Measurements from ENCODE around the gene LARP6.
"Not testable (repeated sequence)": the region's sequence is repeated elsewhere in the genome, so short reads cannot be mapped to it uniquely, and the experiment has no call there.

LARP6 gene

DNA sequence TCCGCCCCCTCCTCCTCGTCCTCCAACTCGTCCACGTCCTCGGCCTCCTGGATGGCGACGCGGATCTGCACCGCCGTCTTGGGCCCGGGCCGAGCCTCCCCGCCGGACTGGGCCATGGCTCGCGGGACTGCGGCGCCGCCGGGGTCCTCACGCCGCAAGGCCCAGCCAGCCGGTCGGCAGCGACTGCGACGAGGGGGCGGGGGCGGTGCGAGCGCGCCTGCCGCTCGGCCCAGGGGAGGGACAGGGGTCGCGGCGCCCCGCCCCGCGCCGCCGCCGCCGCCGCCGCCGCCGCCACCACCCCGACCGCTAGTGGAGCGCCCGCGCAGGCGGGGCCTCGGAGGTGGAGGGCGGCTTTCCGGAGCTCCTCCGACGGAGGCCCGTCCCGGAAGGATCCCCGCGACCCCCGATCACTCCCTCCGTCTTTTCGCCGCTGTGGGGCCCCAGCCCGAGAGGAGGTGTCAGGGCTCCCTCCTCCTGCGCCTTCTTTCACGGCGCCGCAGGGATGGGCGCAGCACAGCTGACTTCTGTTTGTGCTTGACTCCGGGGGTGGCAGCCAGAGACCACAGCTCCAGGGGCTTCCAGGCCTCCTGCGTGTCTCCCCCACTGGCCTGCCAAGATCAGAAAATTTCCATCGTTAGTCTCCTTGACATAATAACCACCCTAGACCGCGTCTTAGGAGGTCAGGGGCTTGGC is at the start of gene LARP6:
Gene LARP6, minus strand, starts transcription at position 185 of the 693 bp plus-strand sequence. Its CDS starts 69 bp downstream, at position 116.
- DNase-seq (ENCODE audit: low read depth, low spot score): no peak

DNA sequence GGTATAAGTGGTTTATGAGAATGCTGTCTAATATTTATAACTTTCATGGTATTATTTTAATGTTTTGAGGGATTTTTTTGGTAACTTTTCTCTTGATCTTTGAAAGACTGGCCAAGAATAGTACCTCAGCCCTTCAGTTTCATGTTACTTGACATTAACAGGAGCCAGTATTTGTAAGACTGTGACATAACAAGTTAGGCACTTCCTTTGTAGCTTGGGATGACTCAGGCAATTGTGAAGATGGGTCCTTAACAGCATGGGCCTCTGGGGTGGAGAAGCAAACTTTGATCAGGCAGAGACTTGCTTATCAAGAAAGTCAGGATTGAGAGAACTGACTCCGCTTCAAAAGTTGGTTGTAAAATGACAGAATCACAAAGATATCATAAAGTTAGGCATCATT is 48.1 kb upstream of the LARP6 start:
- DNase-seq (ENCODE audit: low read depth, low spot score): no peak

DNA sequence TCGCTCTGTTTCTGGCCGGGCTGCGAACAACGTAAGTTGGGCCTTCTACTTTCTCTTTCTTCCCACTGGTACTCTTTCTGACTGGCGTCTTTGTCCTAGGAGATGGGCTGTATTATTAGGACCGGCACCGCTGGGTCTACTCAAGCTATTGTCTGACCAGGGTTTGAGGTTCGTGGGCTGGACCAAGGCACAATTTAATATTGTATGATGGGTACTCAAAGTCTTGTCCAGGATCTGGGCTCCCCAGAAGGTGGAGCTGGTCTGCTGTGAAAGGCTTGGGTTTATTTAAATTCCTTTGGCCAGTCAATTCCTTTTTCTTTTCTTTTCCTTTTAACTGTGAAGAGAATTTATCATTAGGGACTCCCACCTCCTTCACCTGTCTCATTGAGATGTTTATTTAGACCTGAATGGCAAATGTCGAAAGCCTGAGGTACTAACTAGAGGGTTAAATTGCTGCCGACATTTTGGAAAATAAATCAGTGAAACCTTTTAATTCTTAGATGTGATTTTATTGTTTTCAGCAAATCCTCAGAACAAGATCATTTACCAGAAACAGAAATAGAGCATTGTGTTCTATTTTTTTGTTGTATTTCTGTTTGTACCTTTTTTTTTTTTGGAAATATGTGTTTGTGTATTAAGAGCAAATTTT is 39.1 kb upstream of the LARP6 start:
- no peak for DNase-seq (ENCODE audit: low read depth, low spot score)

DNA sequence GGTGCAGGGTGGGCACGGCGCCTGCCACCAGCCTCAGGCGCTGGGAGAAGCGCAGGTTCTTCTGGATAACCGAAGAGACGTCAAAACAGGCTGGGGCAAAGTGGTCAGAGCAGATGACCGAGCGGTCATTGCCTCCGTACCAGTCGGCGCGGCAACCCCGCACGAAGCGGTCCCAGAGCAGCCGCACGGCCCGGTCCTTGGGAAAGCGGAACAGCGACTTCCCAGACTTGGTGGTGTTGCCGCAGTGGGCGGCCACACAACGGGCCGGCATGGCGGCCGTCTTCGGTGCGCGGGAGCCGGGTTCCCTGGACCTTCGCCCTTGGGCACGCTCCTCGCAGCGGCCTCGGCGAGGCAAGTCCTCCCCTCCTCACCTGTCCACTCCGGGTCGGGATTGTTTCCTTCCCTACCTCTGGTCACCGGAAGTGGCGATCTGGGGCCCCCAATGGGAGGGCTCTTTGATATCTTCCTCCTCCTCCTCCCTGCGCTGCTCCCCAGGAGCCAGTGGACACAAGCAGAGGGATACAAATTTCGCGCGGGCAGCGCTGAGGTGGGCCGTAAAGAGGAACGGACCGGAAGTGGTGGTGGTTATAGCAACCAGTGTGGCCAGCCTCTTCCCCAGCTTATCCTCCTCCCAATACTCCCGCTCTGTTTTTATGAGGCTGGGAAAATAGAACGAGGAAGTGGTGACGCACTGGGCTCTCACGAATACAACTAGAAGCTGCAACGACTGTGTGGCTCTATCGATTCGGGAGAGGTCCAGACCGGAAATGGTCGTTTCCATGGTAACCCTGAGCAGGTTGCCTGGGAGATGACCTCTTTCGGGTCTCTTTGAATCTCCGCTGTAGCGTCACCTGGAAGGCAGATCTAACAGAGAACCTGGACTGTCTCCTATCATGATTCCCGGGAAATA is 38.3 kb upstream of the LARP6 start, which contains the start of the genes LRRC49 and THAP10:
Gene LRRC49, plus strand, starts transcription at position 825 of the 910 bp plus-strand sequence. Its CDS starts 69 bp downstream, at position 894.
Gene THAP10, minus strand, starts transcription at position 432 of the 910 bp plus-strand sequence. Its CDS starts 161 bp downstream, at position 271.
- DNase-seq (ENCODE audit: low read depth, low spot score): peak; percentile 84

DNA sequence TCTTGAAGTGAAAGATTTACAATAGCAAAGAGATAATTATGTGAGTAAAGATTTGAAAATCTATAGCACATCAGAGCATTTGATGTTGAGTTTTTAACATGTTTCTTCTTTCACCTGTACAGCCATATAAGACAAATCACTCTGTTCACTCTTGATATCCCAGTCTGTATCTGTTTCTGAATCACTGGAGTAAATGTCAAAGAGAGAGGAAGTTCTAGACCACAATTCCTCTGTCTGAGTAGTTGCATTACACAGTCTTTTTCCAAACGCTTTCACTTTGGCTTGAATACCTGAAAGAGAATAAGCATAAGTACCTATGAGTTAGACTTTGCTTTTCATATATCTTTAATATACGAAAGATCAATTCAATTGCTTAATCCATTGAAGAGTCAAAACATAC is 28.4 kb upstream of the LARP6 start:
- no peak for DNase-seq (ENCODE audit: low read depth, low spot score)

DNA sequence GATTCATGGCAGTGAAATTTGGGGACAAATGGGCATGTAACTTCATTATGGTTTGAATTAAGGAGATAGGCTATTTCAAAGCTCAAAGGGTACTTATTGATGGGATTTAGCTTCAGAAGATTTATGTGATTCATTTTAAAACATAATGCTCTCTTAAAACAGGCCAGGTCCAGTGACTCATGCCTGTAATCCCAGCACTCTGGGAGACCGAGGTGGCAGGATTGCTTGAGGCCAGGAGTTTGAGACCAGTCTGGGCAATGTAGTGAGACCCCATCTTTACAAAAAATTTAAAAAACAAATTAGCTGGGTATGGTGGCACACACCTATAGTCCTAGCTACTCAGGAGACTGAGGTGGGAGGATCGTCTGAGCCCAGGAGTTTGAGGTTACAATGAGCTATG is 26.8 kb upstream of the LARP6 start:
- DNase-seq (ENCODE audit: low read depth, low spot score): no peak

DNA sequence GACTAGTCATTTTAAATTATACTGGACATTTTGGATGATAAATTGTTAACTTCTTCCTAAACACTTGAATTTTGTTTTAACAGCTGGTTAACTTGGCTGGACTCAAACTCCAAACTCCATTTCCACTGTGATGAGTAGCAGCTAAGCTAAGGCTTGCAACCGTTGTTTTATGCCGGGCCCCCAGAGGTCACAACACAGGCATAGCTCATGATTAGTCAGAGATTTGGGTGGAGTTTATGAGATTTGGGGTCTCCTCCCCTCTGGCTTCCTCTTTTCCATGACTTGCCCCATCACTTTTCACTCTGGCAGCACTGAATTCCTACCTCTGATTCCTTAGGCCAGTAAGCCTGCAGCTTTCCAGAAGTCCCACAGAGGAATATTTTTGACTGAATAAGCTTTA is 25.4 kb upstream of the LARP6 start:
- DNase-seq (ENCODE audit: low read depth, low spot score): no peak

DNA sequence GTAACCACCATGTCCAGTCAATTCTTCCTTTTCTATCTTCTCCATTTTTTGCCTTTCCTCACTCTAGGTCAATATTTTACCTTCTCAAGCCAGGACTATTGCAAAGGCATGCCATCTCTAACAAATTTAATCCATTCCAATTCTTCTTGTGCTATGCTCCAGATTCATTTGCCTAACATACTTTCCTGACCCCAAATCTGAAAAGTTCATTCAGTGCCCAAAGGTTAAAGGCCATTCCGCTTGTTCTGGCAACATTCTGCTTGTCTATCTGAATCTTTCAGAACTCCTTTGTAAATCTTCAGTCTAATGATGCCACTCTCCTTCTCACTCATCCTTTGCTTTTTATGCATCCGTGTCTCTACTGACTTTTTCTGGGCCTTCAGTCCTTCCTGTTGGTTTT is 22.7 kb upstream of the LARP6 start:
- DNase-seq (ENCODE audit: low read depth, low spot score): no peak

DNA sequence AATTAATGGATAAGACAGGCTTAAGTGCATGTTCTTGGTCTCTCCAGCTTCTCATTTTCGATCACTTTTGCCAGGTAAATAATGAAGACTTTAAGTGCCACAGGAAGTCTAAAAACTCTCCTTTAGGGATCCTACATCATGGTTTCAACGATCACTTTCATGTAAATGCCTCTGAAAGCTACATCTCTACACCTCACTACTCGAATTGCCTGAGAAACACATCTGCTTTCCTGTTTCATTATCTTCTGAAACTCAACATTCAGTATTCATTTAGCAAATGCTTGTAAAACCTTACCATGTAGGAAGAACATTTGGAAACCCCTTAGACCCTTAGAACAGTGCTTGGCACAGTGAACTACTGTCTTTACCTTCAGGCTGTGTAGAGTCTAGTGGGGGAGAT is 22.1 kb upstream of the LARP6 start:
- DNase-seq (ENCODE audit: low read depth, low spot score): no peak

DNA sequence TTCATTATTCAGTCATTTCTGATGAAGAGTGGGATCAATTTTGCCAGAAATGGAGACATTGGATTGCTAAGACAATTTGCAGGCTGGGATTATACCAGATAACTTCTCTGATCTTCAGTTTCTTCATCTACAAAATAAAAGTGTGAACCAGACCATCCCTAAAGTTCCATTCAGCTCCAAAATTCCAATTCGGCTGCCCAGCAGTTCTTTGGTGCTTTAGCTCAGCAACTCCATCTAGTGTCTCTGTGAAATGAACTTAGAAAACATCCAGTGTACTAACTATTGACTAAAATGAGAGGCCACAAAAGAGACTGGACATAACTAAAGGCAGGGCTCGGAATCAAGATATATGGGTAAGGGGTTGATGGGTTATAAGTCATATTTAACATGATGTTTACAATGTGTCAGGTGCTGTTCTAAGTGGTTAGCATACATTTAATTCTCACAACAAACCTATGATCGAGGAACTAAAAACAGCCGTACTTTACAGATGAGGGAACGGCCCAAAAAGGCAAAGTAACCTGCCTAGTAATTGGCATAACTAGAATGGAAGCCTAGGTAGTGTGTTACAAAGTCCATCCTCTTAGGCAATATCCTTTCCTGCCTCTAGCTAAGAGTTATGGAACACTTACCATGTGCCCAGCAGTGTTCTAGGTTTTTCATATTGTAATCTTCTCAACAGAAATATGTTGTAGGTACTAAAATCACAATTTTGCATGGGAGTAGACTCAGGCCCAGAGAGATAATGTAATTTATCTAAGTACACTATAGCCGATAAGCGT is 21.2 kb upstream of the LARP6 start:
- DNase-seq (ENCODE audit: low read depth, low spot score): no peak

DNA sequence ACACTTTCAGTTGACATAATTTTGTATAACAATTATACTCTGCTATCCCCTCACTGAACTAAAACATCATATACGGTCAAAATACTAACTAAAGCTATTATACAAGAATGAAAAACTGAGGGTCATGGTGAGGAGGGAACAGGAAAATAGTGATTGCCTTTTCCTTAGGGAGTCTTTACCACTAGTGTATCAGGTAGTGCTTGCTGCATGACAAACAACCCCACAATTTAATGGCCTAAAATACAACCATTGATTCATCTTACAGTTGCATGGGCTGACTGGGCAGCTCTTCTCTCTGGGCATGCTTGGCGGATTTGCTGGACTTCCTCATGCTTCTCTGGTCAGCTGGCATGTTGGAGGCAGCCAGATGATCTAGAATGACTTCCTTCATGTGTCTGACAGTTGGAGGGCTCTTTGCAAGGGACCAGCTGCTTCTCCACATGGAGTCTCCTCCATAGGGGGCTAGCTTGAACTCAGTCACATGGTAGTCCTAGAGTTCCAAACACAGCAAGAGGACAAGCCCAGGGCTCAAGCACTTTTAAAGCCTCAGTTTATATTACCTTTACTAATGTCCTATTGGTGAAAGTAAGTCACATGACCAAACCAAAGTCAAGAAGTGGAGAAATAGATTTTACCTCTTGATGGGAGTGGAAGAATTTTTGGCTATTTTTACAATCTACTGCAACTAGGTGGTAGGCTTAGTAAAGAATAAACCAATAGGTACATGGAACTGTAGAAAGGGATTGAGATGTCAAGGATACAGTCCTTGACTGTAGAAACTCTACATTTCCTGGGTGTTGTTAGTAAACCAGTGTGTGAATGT is 19.5 kb upstream of the LARP6 start:
- no peak for DNase-seq (ENCODE audit: low read depth, low spot score)

DNA sequence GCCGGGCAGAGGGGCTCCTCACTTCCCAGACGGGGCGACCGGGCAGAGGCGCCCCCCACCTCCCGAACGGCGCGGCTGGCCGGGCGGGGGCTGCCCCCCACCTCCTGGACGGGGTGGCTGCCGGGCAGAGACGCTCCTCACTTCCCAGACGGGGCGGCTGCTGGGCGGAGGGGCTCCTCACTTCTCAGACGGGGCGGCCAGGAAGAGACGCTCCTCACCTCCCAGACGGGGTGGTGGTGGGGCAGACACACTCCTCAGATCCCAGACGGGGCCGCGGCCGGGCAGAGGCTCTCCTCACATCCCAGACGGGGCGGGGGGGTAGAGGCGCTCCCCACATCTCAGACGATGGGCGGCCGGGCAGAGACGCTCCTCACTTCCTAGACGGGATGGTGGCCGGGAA is 17.5 kb upstream of the LARP6 start:
- DNase-seq (ENCODE audit: low read depth, low spot score): not testable (repeated sequence)

DNA sequence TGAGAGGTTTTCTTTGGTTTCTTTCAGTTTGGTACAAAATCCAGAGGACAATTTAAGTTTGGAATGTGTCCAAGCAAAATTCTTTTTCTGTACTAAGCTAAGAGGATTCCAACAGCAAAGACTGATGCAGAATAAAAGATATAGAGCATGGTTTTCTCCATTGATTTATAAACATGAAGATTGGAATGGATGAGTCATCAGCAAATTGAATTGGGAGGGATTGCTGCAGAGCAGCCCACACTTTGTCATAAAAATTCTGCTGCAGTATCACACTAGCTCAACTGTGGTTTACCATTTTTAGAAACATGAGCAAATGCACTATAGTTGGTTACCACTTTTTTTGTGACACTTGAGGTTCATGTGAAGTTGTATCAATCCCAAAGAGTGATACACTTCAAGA is 16.1 kb upstream of the LARP6 start:
- no peak for DNase-seq (ENCODE audit: low read depth, low spot score)

DNA sequence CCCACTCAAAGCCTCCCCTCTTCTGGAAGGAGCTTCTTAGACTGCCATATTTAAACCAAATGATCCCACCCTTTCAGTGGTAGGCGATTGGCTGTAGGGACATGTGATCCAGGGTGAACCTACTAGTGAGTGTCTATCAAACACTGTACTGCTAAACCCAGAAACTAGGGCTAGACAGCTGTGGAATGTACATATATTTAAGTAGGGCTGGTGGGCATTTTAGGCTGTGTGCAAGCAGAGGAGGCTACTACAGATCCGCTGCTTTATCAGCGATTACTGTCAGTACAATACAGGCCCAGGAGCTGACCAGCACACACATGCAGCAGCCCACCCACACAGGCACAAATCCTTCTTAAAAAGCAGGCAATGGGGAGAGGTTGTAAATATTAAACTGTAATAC is 15.4 kb upstream of the LARP6 start:
- DNase-seq (ENCODE audit: low read depth, low spot score): no peak

DNA sequence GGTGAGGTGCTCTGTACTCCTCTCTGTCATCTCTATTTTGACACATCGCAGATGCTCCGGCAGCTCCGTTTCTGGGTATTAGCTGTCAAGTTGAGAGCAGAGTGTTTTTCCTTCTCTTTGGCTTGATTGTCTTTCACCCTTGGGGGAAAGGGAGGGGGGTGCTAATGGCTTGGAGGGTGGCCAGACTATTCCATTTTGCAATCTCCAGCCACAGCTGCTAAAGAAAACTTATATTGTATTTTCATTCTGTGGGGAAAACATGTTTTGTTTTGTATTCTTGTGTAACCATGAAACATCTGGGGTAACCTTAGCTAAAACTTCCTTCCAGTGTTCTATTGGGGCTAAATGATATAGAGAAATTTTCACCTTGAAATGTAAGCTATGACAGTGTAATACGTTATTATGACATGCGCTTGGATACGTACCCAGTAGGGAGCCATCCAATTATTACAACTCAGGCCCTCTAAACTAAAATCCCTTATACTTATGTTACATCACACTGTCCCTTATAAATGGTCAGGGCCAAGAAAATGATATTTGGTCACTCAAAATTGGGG is 14.0 kb upstream of the LARP6 start:
- DNase-seq (ENCODE audit: low read depth, low spot score): no peak

DNA sequence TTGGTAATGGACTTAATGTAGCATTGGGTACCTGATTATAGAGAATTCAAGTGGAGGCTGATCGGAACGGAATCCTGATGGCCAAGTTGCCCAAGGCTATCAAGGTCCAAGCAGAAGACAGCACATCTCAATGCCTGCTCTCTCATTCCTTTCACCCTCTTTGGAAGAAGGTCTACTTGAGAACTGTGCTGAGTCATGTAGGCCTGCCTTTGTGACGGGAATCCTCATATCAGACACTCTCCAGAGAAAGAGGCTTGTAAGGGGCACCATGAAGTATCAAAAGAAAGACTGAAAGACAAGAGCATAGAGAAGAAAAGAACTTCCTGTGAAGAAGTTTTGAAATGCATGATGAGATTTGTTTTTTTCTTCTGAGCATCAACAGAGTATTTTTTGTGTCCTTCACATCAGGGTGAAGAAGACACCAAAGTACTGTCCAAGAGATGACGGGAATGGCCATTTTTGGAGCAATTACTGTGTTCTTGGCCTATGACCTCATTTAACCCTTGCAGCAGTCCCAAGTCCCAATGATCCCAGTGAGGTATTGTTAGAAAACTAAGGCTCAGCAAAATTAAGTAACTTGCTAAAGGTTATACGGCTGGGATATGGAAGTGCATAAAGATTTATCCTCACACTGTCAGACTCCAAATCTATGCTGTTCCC is 13.2 kb upstream of the LARP6 start:
- no peak for DNase-seq (ENCODE audit: low read depth, low spot score)

DNA sequence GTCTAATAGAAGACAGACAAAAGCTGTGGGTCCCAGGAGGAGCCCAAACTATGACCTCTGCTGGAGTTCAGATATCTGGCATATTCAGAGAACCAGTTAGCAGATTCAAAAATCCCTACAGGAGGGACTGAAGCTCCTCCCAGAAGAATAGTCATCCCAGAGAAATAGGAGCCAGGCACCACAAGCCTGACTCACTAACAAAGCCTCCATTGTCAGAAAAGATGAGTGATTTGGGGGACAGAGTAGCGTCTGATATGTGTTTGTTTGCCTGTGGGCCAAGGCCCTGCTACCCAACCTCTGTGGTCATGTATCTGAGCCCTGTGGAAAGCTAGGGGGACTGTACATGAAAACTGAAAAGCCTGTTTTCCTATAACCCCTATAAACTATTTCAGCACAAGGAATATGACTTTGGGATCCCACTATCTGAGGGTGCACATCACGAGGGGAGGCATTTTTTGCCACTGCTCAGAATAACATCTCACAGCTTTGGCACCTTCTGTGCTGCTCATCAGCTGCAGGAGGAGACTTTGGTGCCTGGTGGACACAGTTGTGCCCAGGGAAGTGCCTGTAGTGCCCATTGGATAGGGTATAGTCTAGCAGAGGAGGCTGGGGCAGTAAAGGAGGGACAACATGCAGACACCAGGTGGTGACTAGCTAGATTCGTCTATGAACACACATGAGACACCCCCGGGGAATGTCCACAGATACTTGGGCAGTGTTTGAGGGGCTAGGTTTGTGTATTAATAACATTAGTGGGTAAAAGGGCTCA is 9.7 kb upstream of the LARP6 start:
- no peak for DNase-seq (ENCODE audit: low read depth, low spot score)

DNA sequence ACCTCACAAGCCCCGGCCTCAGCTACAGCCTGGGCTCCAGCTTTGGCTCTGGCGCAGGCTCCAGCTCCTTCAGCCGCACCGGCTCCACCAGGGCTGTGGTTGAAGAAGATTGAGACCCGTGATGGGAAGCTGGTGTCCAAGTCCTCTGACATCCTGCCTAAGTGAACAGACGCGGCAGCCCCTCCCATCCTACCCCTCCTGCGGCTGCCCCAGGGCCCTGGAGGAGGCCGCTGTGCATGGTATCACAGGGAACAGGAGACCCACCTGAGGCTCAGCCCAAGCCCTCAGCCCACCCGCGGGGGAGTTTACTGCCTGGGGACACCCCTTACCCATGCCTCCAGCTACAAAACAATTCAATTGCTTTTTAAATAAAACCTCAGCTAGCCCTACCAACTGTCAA is 6.0 kb upstream of the LARP6 start:
- no peak for DNase-seq (ENCODE audit: low read depth, low spot score)

DNA sequence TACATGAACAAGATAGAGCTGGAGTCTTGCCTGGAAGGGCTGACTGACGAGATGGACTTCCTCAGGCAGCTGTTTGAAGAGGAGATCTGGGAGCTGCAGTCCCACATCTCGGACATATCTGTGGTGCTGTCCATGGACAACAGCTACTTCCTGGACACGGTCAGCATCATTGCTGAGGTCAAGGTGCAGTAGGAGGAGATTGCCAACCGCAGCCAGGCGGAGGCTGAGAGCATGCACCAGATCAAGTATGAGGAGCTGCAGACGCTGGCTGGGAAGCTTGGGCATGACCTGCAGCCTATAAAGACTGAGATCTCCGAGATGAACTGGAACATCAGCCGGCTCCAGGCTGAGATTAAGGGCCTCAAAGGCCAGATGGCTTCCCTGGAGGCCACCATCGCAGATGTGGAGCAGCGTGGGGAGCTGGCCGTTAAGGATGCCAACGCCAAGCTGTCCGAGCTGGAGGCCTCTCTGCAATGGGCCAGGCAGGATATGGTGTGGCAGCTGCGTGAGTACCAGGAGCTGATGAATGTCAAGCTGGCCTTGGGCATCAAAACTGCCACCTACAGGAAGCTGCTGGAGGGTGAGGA is 5.5 kb upstream of the LARP6 start:
- DNase-seq (ENCODE audit: low read depth, low spot score): no peak

Measured in iPS DF 19.7 (cell line).